Measurements from ENCODE around the gene IL2RA.

The IL2RA gene

GRCh38 chr10:6047847-6048246 is 14.3 kb downstream of the IL2RA start:
- H3K4me3 ChIP-seq (ENCODE audit: low read depth, low read length, poor library complexity, severe bottlenecking) = no peak overlapping the region
- no peaks in the 10 kb centered on the region for H3K27me3 ChIP-seq (ENCODE audit: insufficient read depth, low read length)
- H3F3A ChIP-seq (ENCODE audit: insufficient read depth, low read length) = peaks cover 5% of the 10 kb centered on the region; the same call in 1 of the 2 replicates
- H3K4me1 ChIP-seq (ENCODE audit: insufficient read depth, low read length, severe bottlenecking) = peaks cover 84% of the 10 kb centered on the region
- no peak overlapping the region for H2AFZ ChIP-seq (ENCODE audit: low read length)
- no peaks in the 10 kb centered on the region for H3K9me2 ChIP-seq (ENCODE audit: low read depth, low read length)
- no peak overlapping the region for H3K27ac ChIP-seq (ENCODE audit: low read depth, low read length, poor library complexity, severe bottlenecking)
- peaks cover 33% of the 10 kb centered on the region for H3K36me3 ChIP-seq (ENCODE audit: insufficient read depth, low read length)
- no peaks in the 10 kb centered on the region for H4K20me1 ChIP-seq (ENCODE audit: insufficient read depth, low read length)
- no peak for TF ChIP-seq EZH2 (IDR thresholded peaks at IDR 0.05; ENCODE audit: borderline replicate concordance, low read length)
- no peak for TF ChIP-seq CTCF (IDR thresholded peaks at IDR 0.05; ENCODE audit: low read length)
- no peaks in the 10 kb centered on the region for H3K9me3 ChIP-seq (ENCODE audit: low read length)
- no peaks in the 10 kb centered on the region for H3K79me2 ChIP-seq (ENCODE audit: insufficient read depth, low read length)
- H3K9ac ChIP-seq (ENCODE audit: low read length) = no peak overlapping the region
- no peak overlapping the region for H3K4me2 ChIP-seq (ENCODE audit: low read length)

GRCh38 chr10:6046773-6047611 is 15.2 kb downstream of the IL2RA start:
- TF ChIP-seq EZH2 (IDR thresholded peaks at IDR 0.05; ENCODE audit: borderline replicate concordance, low read length) (no peak), CTCF (IDR thresholded peaks at IDR 0.05; ENCODE audit: low read length) (no peak)
- H3K9me2 ChIP-seq (ENCODE audit: low read depth, low read length) = no peaks in the 10 kb centered on the region
- H3K27ac ChIP-seq (ENCODE audit: low read depth, low read length, poor library complexity, severe bottlenecking) = no peak overlapping the region
- H3K9ac ChIP-seq (ENCODE audit: low read length) = no peak overlapping the region
- H3K27me3 ChIP-seq (ENCODE audit: insufficient read depth, low read length) = no peaks in the 10 kb centered on the region
- peaks cover 38% of the 10 kb centered on the region for H3K36me3 ChIP-seq (ENCODE audit: insufficient read depth, low read length)
- no peaks in the 10 kb centered on the region for H4K20me1 ChIP-seq (ENCODE audit: insufficient read depth, low read length)
- no peak overlapping the region for H2AFZ ChIP-seq (ENCODE audit: low read length)
- H3K9me3 ChIP-seq (ENCODE audit: low read length) = no peaks in the 10 kb centered on the region
- no peak overlapping the region; the same call in 1 of the 2 replicates for H3K4me2 ChIP-seq (ENCODE audit: low read length)
- 0 out of 2 replicates have a peak, but pooled peaks cover 2% of the 10 kb centered on the region for H3F3A ChIP-seq (ENCODE audit: insufficient read depth, low read length)
- no peak overlapping the region for H3K4me3 ChIP-seq (ENCODE audit: low read depth, low read length, poor library complexity, severe bottlenecking)
- no peaks in the 10 kb centered on the region for H3K79me2 ChIP-seq (ENCODE audit: insufficient read depth, low read length)
- peaks cover 76% of the 10 kb centered on the region for H3K4me1 ChIP-seq (ENCODE audit: insufficient read depth, low read length, severe bottlenecking)

GRCh38 chr10:6045878-6046772 is 16.0 kb downstream of the IL2RA start:
- no peaks in the 10 kb centered on the region for H3K9me2 ChIP-seq (ENCODE audit: low read depth, low read length)
- H3K4me2 ChIP-seq (ENCODE audit: low read length) = peak overlapping the region; percentile 40; the same call in 1 of the 2 replicates
- H3K36me3 ChIP-seq (ENCODE audit: insufficient read depth, low read length) = peaks cover 38% of the 10 kb centered on the region
- no peak for TF ChIP-seq CTCF (IDR thresholded peaks at IDR 0.05; ENCODE audit: low read length)
- no peak for TF ChIP-seq EZH2 (IDR thresholded peaks at IDR 0.05; ENCODE audit: borderline replicate concordance, low read length)
- no peaks in the 10 kb centered on the region for H3K27me3 ChIP-seq (ENCODE audit: insufficient read depth, low read length)
- 0 out of 2 replicates have a peak, but pooled peaks cover 2% of the 10 kb centered on the region for H3F3A ChIP-seq (ENCODE audit: insufficient read depth, low read length)
- no peaks in the 10 kb centered on the region for H3K79me2 ChIP-seq (ENCODE audit: insufficient read depth, low read length)
- no peak overlapping the region for H3K4me3 ChIP-seq (ENCODE audit: low read depth, low read length, poor library complexity, severe bottlenecking)
- H3K4me1 ChIP-seq (ENCODE audit: insufficient read depth, low read length, severe bottlenecking) = peaks cover 70% of the 10 kb centered on the region
- peak overlapping the region; percentile 24 for H3K27ac ChIP-seq (ENCODE audit: low read depth, low read length, poor library complexity, severe bottlenecking)
- no peaks in the 10 kb centered on the region for H3K9me3 ChIP-seq (ENCODE audit: low read length)
- H3K9ac ChIP-seq (ENCODE audit: low read length) = no peak overlapping the region; the same call in 1 of the 2 replicates
- H2AFZ ChIP-seq (ENCODE audit: low read length) = no peak overlapping the region
- no peaks in the 10 kb centered on the region for H4K20me1 ChIP-seq (ENCODE audit: insufficient read depth, low read length)
